AML-193 (cell line): ENCODE measurements around the gene GRIK4.
"Not testable (repeated sequence)": the region's sequence is repeated elsewhere in the genome, so short reads cannot be mapped to it uniquely, and the experiment has no call there.

Experiments
- DNase-seq, 2 experiments: peaks; one replicate each; lab custom pipeline; 2025; lab: John Stamatoyannopoulos, UW

Gene GRIK4

DNA sequence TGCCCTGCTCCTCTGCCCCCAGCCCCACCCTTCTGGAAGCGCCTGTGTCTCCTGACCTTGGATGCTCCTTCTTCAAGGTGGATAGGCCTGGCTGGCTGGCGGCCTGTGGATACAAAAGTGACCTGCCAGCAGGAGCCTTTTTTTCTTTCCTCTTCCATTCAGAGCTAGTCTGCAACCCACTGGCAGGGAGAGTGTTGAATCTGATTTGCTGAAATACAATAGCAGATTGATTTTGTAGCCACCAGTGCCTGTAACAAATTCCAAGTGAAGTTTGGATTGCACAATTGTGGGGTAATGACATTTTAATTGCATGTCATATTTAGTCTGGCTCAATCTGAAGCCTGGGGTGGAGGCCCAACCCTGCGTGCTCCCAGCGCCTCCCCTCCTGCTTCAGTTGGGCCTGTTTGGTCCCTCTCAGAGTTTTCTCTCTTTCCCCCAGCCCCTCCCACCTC, 97.2 kb downstream of the GRIK4 start:
- DNase-seq = no peak

DNA sequence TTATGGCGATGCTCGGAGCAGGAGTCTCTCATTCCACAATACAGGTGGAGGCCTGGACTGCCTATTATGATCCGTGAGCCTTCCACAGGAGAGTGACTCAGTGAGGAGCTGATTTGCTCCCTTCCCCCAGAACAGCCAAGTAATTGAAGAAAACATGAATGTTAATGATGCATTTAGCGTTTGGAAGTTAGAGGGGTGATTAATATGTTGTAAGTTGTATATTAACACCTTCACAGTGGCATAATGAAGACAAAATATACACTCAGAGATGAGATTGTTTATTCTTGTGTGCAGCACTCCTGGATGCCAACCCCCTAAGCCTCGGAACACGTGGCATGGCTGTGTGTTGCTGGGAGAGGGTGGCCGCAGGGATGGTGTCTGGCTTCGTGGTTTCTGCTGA, 98.6 kb downstream of the GRIK4 start:
- DNase-seq = no peak

DNA sequence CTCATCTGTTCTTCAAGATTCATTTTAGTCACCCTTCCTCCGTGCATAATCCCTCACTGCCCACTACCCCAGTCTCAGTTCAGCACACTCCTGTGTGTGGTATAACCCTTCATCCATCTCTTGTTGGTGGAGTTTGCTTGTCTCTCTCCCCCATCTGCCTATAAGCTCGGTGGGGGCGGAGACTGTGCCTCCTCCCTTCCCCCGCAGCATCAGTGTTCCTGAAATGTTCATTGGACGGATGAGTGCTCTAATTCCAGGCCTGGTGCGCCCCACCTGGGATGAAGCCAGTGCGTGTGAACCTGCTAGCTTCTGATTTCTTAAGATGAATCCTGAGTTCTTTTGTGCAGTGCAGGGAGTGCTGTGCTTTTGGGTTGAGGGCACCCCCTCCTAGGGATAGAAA, 100.0 kb downstream of the GRIK4 start:
- no peak for DNase-seq

- no peak for DNase-seq
Measured at GRCh38 chr11:120612513-120613263, 101.1 kb downstream of the GRIK4 start.

- DNase-seq = no peak
Measured at GRCh38 chr11:120613264-120614226, 102.0 kb downstream of the GRIK4 start.

- no peak for DNase-seq
Measured at GRCh38 chr11:120615391-120615790, 103.8 kb downstream of the GRIK4 start.

- DNase-seq = no peak
Measured at GRCh38 chr11:120618399-120618798, 106.9 kb downstream of the GRIK4 start.

DNA sequence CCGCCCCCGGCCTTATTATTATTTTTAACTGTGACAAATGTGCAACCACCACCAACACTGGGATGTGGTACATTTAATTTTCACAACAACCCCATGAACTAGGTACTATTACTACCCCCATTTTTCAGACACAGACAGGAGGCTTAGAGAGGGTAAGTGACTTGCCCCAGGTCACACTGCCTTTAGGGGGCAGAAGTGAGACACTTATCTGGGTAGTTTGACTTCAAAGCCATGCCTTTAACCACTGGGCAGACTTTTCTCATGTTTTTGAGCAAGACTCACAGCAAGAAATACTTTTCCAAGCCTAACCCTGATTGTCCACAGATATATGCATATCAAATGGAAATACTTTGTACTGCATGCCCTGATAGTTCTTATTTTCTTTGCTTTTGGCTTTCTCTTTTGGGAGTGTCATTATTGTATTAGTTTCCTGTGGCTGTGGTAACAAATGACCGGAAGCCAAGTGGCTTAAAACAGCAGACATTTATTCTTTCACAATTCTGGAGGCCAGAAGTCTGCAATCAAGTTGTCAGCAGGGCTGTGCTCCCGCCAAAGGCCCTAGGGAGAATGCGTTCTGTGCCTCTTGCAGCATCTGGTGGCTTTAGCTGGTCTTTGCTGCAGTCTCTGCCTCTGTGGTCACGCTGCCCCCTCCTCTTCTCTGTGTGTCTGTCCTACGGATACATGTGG, 110.8 kb downstream of the GRIK4 start:
- DNase-seq = peak; percentile 28 to 61

- not testable (repeated sequence) for DNase-seq
Measured at GRCh38 chr11:120624992-120625391, 113.4 kb downstream of the GRIK4 start.

- no peak for DNase-seq
Measured at GRCh38 chr11:120625565-120625964, 114.0 kb downstream of the GRIK4 start.

DNA sequence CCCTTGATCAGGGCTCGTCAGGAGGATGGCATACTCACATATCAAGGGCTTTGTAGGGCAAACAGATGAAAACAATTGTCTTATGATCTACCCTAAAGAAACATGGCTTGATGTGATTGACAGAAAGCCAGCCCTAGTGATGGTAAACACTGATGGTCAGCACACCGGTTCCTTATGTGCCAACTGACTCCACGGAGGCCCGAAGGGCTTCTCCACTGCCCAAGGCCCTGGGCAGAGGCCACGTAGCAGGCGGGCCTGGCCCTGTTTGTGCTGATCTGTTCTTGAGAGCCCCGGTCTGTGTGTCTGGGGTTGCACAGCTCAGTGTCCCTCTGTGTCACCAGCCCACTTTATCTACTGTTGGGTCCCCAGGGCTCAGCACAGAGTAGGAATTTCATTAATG, 115.2 kb downstream of the GRIK4 start:
- no peak for DNase-seq

- no peak for DNase-seq
Measured at GRCh38 chr11:120627327-120628163, 116.0 kb downstream of the GRIK4 start.

DNA sequence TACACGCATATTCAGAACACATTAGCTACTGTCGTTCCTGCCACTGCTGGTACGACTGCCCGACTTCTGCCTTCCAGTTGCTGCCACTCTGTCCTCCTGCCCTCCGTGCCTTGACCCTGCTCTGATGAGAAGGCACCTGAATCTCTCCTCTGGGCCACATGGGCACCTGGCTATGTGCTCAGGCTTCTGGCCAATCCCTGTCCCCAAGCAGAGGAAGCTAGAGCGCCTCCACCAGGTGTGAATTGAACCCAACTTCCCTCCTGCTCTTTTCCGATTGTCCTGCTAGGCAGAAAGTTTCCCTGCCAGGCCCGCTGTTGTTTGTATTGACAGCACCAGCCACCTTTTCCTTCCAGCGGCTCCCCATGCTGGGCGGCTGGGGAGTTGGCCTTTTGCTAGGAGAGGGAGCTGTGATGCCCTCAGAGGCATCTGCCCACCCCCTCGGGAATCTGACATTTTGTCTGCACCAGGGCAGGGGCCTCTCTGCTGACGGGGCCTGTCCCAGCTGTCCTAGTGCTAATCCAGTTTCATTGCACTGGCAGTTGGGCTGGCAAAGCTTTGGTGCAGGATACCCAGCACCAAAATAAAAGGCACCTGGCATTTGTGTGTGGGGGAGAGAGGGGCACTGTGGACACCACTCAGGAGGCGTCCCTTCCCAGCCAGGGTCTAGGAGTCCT, 118.0 kb downstream of the GRIK4 start:
- DNase-seq = no peak

DNA sequence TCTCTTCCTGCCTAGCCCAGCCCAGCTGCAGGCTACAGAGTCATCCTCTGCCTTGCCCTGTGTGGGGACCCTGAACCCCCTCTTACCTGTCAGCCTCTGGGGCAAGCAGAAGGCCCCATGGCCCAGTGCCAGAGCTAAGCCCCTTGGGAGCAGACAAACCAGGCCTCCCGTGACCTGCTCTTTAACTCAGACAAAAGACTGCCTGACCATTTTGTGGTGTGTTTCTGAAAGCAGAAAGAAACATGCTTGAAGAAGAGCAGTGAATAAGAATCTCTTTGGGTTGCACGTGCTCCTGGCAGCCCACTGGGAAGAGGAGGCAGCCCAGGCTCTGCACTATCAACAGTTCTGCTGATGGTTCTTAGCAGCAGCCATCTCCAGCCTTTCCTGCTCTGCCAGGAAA, 118.6 kb downstream of the GRIK4 start:
- no peak for DNase-seq

DNA sequence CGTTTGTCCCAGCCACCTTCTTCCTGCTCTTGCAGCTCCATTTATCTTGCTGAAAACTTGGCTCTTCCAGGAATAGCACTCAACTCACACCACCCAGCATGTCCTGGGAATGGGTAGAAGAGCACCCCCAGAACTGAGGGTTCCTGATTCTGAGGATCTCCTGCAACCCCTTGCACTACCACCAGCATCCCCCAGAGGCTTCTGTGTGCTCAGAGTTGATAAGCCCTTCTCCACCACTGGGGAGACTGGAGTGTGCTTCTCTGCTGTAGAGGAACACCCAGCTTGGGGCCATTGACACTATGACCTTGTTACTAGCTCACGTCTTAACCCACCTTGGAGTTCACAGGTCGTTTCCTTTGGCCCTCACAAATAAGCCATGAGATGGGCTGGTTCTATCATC, 121.0 kb downstream of the GRIK4 start:
- DNase-seq = no peak

- no peak for DNase-seq
Measured at GRCh38 chr11:120633616-120634393, 122.3 kb downstream of the GRIK4 start.

DNA sequence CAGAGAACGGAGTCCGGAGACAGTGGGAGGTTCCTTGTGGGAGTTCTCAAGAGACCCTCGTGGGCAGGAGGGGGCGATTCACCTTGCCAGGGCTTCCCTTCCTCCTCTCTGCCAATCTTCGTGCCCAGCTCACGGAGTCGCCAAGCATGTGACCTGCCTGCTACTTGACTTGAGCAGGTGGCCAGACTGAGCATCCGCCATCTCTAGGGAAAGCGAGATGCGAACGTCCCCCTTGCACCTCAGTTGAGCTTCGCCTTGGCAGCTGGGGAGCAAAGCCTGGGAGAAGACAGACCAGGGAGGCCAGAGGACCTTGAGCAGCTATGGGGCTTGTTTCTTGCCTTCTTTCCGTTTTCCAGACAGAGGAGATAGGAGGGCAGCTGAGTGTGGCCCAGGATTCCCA, 123.2 kb downstream of the GRIK4 start:
- no peak for DNase-seq

DNA sequence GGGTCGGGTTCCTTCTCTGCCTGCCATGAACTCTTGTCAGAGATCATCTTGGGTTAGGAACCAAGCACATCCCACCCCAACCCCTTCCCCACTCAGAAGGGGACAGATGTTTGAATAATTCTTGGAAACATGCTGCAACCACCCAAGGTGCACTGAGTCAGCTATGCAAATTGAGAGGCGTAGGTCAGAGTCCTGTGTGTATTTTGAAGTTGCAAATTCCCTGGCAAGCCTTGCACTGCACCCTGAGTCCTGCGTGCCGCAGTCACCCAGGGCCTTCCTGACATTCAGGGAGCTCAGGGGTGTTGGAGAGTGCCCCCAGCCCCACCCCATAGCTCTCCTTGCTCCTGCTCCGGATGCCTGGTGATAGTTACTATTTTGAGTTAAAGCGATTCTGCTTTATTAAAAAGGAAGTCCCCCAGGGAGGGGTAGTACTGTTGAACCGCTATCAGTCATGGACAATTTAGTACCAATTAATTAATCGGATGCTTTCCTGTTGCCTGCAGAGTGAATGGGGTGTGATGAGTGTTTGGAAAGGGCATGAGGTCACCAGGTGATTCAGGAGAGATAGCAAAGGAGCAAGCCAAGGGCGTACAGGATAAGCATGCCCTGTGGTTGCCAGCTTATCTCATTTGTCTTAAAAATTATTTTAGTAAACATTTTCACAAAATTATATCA, 123.7 kb downstream of the GRIK4 start:
- no peak for DNase-seq

DNA sequence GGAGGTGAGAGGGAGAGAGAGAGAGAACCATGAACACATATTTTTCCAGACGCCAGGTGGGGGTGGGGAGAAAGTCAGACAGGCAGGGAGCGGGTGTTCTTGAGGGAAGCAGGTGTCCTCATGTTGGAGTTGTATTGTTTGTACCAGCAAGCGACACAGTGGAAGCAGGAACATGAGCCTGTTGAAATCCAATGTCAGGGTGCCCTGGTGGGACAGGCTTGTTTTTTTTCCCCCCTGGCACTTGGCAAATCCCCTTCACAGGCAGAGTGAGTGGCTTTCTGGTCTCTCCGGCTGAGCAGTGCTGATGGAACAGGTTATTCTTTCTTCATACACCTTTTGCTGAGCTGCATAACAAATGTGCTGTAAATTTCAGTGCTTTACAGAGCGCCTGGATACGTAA, 125.6 kb downstream of the GRIK4 start:
- DNase-seq = no peak
